Endodermal cell (in vitro differentiated cells): Measurements from ENCODE around the gene SPINK6. TPM values are rescaled to one million over a fixed set of nuclear protein-coding genes. Genes with fewer than 3 reads are reported as not detected.

ENCODE experiments used
- DNase-seq: peaks from one replicate; pipeline ENCODE4 v3.0.0-alpha.2; 2017
- H3K27ac ChIP-seq: 2 replicates; pipeline ENCODE4 v1.5.1; 2013; ENCODE audit warnings: mild to moderate bottlenecking, low read depth, low read length, moderate library complexity
- H3K27me3 ChIP-seq: 2 replicates; pipeline ENCODE4 v1.6.1; 2013; ENCODE audit warnings: mild to moderate bottlenecking, low read length, moderate library complexity; ENCODE audit not compliant: insufficient read depth, control insufficient read depth, poor library complexity, severe bottlenecking
- H3K36me3 ChIP-seq: 2 replicates; pipeline ENCODE4 v1.7.0; 2013; ENCODE audit warnings: mild to moderate bottlenecking, low read length, moderate library complexity; ENCODE audit not compliant: control insufficient read depth, insufficient read depth
- H3K4me1 ChIP-seq: one replicate; pipeline ENCODE4 v1.7.0; 2013; ENCODE audit warnings: low read length; ENCODE audit not compliant: control insufficient read depth, insufficient read depth
- H3K4me3 ChIP-seq: 2 replicates; pipeline ENCODE4 v1.5.1; 2013; ENCODE audit warnings: mild to moderate bottlenecking, low read length, moderate library complexity
- H3K9ac ChIP-seq: 2 replicates; pipeline ENCODE4 v1.6.1; 2013; ENCODE audit warnings: mild to moderate bottlenecking, low read length, moderate library complexity; ENCODE audit not compliant: poor library complexity, severe bottlenecking; ENCODE audit errors: extremely low read depth
- H3K9me3 ChIP-seq: 2 replicates; pipeline ENCODE4 v1.6.1; 2013; ENCODE audit warnings: mild to moderate bottlenecking, low read length, moderate library complexity; ENCODE audit not compliant: control insufficient read depth
- H3K27ac Mint-ChIP-seq: 2 replicates; pipeline ENCODE4 v1.8.0; 2020; ENCODE audit warnings: mixed read lengths
- H3K27me3 Mint-ChIP-seq: 2 replicates; pipeline ENCODE4 v1.8.0; 2021; ENCODE audit warnings: mild to moderate bottlenecking, mixed read lengths; ENCODE audit not compliant: insufficient read depth
- H3K36me3 Mint-ChIP-seq: 2 replicates; pipeline ENCODE4 v1.8.0; 2020; ENCODE audit warnings: low read depth, mixed read lengths
- H3K4me1 Mint-ChIP-seq: 2 replicates; pipeline ENCODE4 v1.8.0; 2020; ENCODE audit warnings: mixed read lengths
- H3K4me3 Mint-ChIP-seq: 2 replicates; pipeline ENCODE4 v1.8.0; 2020; ENCODE audit warnings: mild to moderate bottlenecking, moderate library complexity, mixed read lengths
- H3K9me3 Mint-ChIP-seq: 2 replicates; pipeline ENCODE4 v1.8.0; 2020; ENCODE audit warnings: mild to moderate bottlenecking, mixed read lengths
- CTCF ChIP-seq: fragments of 200-600 bp; sonication (generic); conservative IDR thresholded peaks from 2 replicates; pipeline ENCODE4 v1.5.0; 2021; ENCODE audit warnings: antibody characterized with exemption, mild to moderate bottlenecking
- WGBS, 2 experiments: methylation state at CpG; one replicate each; pipeline versions ENCODE4 v1.1.5 to v1.1.7; 2013; ENCODE audit warnings: missing lambda C conversion rate in 2 of 2, mixed read lengths in 1 of 2; ENCODE audit not compliant: insufficient coverage in 1 of 2, insufficient read length in 1 of 2; 5-methylcytosine and 5-hydroxymethylcytosine counted together
- total RNA-seq, 2 donors: library from RNA; stranded (reverse); fragmentation: NEBNext Ultra II Directional in 1 of 2; extraction: Animal tissue kit (Norgen Biotek cat#: 25700) in 1 of 2; gene quantifications; 2 replicates in 1 of 2; 3 replicates in 1 of 2; pipeline ENCODE4 v1.2.1, GENCODE V29; 2021

The SPINK6 gene
- total RNA-seq, 2 donors from 2014 or later, result not detected

DNA sequence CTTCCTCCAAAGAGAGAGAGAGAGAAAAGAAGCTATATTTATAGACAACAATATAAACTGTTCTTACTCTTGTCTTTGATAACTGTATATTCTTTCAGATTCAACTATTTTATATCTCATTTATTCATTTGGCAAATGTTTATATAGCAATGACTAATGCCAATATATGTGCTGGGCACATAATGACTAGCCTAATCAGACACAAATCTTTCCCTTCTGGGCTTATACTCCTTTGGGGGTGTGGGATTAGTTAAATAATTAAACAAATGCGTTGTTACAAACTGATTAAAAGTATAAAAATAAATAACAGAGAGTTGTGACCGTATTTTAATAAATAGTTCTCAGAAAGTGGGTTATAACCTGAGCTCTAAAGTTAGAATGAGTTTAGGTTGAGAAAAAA, 30.5 kb upstream of the SPINK6 start:
- H3K36me3 Mint-ChIP-seq, result no peaks in the 10 kb centered on the region
- Histone ChIP-seq H3K4me1 (peaks cover 3% of the 10 kb centered on the region), H3K36me3 (no peaks in the 10 kb centered on the region), H3K4me3 (no peak overlapping the region), H3K27ac (no peak overlapping the region), H3K27me3 (no peaks in the 10 kb centered on the region), H3K9ac (no peak overlapping the region), H3K9me3 (no peaks in the 10 kb centered on the region)
- no peak for DNase-seq
- WGBS, 2 experiments, result 90 to 94% methylated on average over 1 to 2 of the region's 2 CpGs
- peaks cover 6% of the 10 kb centered on the region for H3K27me3 Mint-ChIP-seq
- peaks cover 17% of the 10 kb centered on the region for H3K4me1 Mint-ChIP-seq
- no peak for TF ChIP-seq CTCF
- H3K27ac Mint-ChIP-seq, result no peak overlapping the region
- H3K4me3 Mint-ChIP-seq, result no peak overlapping the region
- no peaks in the 10 kb centered on the region for H3K9me3 Mint-ChIP-seq

DNA sequence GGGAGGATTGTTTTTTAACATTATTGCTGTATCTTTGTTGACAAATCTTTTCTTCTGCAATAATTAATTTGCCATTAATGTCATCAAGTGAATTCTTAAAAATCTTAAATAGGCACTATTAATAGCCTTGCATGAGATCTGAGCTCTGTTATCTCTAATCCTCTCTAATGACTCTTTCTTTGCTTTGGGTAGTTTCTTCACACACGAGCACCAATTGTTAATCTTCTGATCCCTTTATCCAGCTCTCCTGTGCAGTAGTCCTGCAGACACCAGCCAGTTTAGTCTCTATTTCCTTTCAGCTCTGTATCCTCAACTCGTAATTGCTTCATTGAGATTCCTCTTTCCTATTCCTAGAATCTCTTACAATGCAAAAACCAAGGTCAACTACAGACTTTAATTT, 26.4 kb upstream of the SPINK6 start:
- Histone ChIP-seq H3K9ac (no peak overlapping the region), H3K4me1 (peaks cover 3% of the 10 kb centered on the region), H3K9me3 (no peaks in the 10 kb centered on the region), H3K27ac (no peak overlapping the region), H3K27me3 (no peaks in the 10 kb centered on the region), H3K36me3 (no peaks in the 10 kb centered on the region), H3K4me3 (no peak overlapping the region)
- peaks cover 9% of the 10 kb centered on the region for H3K27me3 Mint-ChIP-seq
- no peak overlapping the region for H3K4me3 Mint-ChIP-seq
- H3K9me3 Mint-ChIP-seq, result no peaks in the 10 kb centered on the region
- no peak for TF ChIP-seq CTCF
- WGBS, 2 experiments, result 52 to 64% methylated on average over 2 of the region's 2 CpGs
- DNase-seq, result no peak
- no peaks in the 10 kb centered on the region for H3K36me3 Mint-ChIP-seq
- peaks cover 18% of the 10 kb centered on the region for H3K4me1 Mint-ChIP-seq
- H3K27ac Mint-ChIP-seq, result no peak overlapping the region

GRCh38 chr5:148177207-148177606, 25.6 kb upstream of the SPINK6 start:
- Mint-ChIP-seq H3K27me3 (peaks cover 9% of the 10 kb centered on the region), H3K9me3 (no peaks in the 10 kb centered on the region), H3K4me1 (peaks cover 16% of the 10 kb centered on the region), H3K27ac (no peak overlapping the region), H3K36me3 (no peaks in the 10 kb centered on the region), H3K4me3 (no peak overlapping the region)
- DNase-seq, result no peak
- Histone ChIP-seq H3K36me3 (no peaks in the 10 kb centered on the region), H3K9me3 (no peaks in the 10 kb centered on the region), H3K27ac (no peak overlapping the region), H3K27me3 (no peaks in the 10 kb centered on the region), H3K4me3 (no peak overlapping the region), H3K9ac (no peak overlapping the region), H3K4me1 (peaks cover 3% of the 10 kb centered on the region)
- TF ChIP-seq CTCF, result no peak
- WGBS, 2 experiments, result 91% methylated on average over 1 of the region's 1 CpG; no CpG with 5 or more reads in 1 of the 2 experiments
